HG02943 (cell line): Measurements from ENCODE around the gene TTC28.

Experiments
- ATAC-seq: cut with Tn5 transposase; IDR thresholded peaks from one replicate; pipeline ENCODE4 v1.9.1; 2021; ENCODE audit warnings: mild to moderate bottlenecking, low read depth, moderate library complexity; ENCODE audit not compliant: unreplicated experiment

Gene TTC28

GRCh38 chr22:27988704-27989103 lies 690.9 kb downstream of the TTC28 start:
- ATAC-seq: no peak

- no peak for ATAC-seq
These were observed 692.1 kb downstream of the TTC28 start for GRCh38 chr22:27987557-27987956.

DNA sequence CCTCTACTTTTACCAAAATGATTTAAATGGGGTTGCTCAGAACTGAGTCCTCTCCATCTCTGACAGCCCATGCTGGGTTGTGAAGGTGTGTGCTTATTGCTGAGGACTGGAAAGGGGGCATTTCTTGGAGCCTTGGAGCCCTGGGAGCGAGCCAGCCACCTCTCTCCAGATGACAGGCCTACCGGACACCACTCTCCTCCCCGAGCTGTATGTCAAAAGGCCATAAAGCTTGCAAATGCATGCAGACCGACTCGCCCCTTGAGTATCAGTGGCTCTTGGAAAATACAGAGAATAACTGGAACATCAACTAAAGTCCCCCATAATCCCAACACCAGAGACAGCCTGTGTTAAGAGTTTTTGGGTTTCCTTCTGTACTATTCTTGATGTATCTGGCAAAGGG lies 692.7 kb downstream of the TTC28 start:
- no peak for ATAC-seq

DNA sequence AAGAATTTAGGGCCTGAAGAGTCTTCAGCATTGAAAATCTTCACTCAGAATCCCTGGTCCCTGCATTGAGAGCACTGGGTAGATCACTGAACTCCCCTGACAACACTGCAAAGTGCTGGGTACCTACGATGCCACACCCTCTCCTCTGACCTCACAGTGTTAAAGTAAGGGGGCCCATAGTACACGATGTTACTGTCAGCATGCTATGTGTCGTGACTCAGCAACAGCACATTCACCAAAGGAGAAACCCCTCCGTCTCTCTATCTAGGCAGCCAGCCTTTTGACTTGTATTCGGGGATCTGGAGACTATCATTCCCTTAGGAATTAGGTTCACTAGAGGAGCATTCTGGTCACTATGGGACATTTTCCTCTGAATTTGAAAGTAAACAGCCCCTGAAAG lies 693.2 kb downstream of the TTC28 start:
- no peak for ATAC-seq

DNA sequence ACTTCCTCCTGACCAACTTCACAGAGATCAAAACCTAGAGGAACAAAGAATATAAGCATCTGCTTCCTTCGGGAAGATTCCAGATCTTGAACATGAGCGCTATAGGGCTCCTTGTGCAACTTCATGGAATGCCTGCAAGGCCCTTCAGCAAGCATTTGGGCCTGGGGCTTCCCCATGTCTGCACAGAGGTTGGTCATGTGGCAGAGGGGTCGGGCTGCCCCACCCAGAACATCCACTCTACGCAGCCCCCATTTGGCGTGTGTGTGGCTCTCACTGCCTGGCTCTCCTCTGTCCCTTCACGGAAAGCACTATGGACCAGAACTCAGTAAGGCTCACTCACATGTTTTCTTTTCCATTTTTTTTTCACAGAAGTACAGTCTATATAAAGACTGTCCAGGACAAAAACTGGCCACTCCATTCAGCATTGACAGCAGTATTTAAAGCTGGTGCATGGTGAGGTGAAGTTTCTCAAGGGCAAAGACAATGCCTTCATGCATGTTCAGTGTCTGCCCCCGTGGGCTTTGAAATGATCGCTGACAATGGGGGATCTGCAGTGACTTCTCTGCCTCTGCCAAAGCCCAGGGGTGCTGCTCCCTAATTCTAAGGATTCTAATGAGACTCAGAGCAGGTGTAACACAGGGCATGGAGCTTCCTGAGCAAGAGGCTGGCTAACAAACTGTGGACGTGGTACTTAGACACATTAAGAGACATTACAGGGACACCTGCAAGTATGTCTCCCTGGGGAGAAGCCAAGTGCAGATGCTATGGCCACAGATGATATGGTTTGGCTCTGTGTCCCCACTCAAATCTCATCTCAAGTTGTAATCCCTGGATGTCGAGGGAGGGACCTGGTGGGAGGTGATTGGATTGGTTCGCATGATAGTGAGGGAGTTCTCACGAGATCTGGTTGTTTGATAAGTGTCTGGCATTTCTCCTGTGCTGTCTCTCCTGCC lies 694.0 kb downstream of the TTC28 start:
- no peak for ATAC-seq

- no peak for ATAC-seq
These were observed 694.9 kb downstream of the TTC28 start for GRCh38 chr22:27984723-27985122.

GRCh38 chr22:27984001-27984695 lies 695.5 kb downstream of the TTC28 start:
- no peak for ATAC-seq

- ATAC-seq: no peak
These were observed 696.3 kb downstream of the TTC28 start for GRCh38 chr22:27983361-27983791.

GRCh38 chr22:27982630-27983180 lies 696.9 kb downstream of the TTC28 start:
- ATAC-seq: no peak

DNA sequence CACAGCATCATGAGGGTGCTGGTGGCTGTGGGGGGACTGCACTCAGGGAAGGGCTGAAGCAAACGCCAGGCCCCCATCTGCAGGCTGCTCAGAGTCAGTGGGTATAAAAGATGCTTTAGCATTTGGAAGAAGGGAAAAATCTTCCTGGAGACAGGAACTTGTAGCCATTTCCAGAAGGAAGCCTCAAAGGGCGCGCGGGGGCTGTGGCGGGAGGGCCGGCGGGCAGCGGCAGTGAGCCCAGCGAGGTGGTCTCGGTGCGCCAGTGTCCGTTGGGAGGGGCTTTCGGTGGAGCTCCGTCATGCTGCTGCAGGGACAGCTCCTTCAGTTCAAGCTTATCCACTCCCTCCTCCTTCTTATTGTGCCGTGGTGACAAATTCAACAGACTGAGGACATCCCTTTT lies 697.5 kb downstream of the TTC28 start:
- ATAC-seq: no peak

DNA sequence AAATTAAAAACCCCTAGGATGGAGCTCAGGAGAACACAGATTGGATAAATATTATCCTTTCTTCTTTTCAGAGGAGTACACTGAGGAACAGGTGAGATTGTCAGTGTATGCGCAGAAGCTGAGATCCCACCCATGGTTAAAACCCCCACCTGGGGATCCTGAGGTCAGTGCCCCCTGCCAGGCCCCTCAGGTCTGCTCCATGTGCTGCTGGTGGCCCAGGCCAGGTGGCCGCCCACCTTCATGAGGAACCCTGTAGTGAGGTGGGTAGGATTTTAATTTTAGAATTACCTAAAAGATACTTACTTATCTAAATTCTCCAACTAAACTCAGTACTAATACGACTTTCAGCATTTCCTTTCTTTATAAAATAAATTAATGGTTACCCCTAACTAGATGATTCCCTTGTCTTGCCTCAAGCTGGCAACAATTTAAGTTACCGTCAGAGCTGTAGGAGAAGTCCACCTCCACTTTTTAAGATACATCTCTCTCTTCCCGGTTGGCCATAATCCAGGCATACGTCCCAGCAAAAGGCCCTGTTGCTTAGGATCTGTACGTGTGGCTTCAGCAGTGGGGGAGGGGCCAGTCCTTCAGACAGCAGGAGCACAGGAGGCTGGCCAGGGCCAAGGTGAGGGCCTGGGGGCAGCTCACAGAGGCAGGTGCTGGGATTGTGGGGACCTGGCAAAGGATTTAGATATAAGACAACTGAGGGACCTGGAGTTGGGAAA lies 699.1 kb downstream of the TTC28 start:
- ATAC-seq: no peak

DNA sequence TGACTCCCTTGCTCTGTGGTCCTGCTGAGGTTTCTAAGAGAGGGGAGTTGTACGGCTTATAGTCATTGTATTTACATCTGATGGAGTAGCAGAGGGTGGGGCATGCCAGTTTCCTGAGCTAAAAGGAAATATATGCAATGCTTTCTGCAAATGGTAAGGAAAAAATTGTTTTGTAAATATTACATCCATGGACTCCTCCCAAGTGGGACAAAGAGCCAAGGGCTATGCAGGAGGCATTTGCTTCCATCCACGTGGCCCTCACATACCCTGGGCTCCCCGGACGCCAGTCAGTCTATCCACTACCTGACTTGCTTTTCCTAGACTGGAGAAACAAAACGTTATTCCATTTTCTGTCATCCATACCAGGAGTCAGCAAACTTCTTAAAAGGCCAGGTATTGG lies 700.8 kb downstream of the TTC28 start:
- ATAC-seq: no peak

DNA sequence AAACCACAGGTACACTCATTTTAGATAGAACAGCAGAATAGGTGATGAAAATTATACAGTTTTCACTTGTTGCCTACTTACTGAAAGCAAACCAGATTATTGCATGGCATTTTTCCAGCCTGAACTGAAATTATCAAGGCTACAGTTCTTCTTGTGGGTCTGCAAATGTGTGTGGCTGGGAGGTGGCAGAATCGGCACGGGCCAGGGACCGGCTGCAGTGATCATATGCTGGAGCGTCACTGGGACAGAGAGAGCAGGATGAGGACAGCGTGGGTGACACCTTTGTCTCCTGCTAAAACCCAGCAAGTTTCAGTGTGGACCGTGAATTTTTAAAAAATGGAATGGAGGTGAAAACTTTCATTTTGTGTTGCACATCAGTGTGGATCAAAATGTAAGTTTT lies 701.3 kb downstream of the TTC28 start:
- ATAC-seq: no peak

DNA sequence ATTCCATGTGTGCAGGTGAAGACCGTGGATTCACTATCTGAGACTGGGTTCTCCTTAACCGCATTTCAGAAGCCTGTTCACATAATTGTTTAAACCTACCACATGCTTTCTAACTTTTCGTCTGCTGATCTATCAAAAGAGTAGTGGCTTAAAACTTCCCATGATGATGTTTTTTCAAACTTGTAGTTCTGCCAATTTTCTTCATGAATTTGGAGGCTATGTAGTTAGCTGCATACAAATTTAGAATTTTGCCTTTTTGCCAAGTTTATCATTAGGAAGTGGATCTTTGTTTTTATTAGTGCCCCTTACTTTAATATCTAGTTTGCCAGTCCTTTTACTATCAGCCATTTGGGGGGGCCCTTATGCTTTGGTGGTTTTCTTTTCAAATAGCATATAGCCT lies 703.1 kb downstream of the TTC28 start:
- no peak for ATAC-seq

- ATAC-seq: no peak
These were observed 704.1 kb downstream of the TTC28 start for GRCh38 chr22:27975381-27976013.

GRCh38 chr22:27973846-27974245 lies 705.8 kb downstream of the TTC28 start:
- no peak for ATAC-seq

DNA sequence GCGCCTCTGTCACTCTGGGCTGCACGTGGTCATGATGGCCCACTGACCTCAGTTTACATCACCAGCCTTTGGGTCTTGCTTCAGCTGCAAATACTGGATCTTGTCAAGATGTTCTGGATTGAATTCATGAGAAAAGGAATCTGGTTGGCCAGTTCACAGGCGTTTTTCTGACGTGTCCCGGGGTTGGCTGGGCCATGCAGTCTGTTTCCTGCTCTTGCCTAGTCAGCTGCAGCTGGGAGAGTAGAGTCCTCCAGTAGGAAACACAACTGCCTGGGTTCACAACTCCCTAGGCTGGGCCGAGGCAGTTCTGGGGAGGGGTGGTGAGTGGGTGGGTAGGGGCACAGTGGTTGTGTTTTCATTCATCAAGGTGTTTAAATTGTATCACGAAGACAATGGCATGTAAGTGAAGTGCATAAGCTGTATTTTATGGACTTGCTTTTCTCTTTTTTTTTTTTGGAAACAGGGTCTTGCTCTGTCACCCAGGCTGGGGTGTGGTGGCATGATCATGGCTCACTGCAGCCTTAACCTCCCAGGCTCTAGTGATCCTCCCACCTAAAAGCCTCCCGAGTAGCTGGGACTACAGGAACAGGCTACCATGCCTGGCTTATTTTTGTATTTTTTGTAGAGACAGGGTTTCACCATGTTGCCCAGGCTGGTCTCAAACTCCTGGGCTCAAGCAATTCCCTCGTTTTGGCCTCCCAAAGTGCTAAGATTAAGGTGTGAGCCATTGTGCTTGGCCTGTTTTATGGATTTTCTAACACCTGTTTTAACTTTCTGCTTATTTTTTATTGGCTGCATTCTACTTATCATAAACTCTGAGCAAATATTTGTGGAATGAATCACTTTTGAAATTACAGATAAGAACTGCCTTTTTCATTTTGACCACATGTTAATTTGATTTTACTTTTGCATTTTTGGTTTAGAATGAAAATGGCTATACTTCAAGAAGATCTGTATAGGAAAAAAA lies 706.6 kb downstream of the TTC28 start:
- ATAC-seq: no peak

DNA sequence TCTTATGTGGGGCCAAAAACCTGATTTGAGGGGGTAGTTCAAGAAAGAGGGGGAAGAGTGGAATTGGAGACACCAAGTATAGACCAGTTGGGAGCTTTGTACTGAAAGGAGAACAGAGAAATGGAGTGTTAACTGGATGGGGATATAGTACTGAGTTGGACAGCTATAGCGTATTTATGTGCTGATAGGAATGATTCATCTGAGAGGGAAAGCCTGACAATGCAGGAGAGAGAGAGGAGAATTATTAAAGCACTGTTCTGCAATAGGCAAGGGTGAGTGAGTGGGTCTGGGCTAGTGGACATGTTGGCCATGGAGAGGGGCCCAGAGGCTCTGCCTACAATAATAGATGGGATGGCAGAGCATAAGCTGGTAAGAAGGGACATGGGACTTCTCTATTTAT lies 707.7 kb downstream of the TTC28 start:
- ATAC-seq: no peak

DNA sequence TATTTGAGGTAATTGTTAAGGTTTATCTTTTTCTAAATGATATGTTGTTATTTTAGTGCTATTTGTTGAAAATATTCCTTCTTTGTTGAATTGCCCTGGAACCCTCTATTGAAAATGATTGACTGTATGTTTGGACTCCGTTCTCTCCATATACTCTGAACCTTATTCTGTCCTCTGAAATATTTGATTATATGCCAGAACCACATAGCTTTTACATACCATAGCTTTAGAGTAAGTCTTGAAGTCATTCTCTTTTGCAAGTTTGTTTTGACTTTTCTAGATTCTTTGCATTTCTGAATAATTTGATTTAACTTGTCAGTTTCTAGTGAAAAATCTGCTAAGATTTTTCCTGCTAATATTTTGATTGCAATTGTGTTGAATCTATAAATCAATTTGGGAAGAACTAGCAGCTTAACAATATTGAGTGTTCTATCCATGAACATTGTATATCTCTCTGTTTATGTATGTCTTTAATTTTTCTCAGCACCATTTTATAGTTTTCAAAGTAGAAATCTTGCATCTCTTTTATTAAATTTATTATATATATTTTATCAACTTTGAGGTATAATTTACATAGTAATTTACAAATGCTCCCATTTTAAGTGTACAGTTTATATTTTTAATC lies 708.9 kb downstream of the TTC28 start:
- ATAC-seq: no peak
